ENCODE results near the gene RNF167. TPM values are rescaled to one million over a fixed set of nuclear protein-coding genes. Genes with fewer than 3 reads are reported as not detected.
A peak's percentile ranks its signal among the peaks of the same experiment; 100 is the strongest.
"Not testable (repeated sequence)": the region's sequence is repeated elsewhere in the genome, so short reads cannot be mapped to it uniquely, and the experiment has no call there.

Gene RNF167
- total RNA-seq, 4 donors from 2014 or later = 67.3 to 98.8 (median 85.9) TPM

DNA sequence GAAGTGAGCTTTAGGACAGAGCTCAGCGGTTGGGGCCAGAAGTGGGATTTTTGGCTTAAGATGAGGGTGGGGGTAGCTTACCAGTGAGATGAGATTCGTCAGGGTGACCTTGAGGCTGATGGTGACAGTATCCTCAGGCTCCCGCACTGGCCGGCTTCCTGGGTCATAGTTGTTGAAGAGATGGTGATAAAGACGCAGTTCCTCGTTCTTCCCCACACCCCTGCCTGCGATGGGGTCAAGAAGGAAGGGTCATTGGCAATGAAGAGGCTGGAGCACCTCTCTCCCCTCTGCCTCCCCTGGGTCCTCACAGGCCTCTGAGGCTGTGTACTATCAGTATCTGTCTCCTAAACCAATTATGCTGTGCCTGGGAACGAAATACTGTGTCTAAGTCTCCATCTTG, 37.5 kb upstream of the RNF167 start:
- H3K36me3 ChIP-seq = peaks cover 0 to 2% of the 10 kb centered on the region in 2 donors
- peaks cover 48% of the 10 kb centered on the region for H3K27me3 ChIP-seq
- H3K9me3 ChIP-seq = no peaks in the 10 kb centered on the region
- no peak overlapping the region for H3K4me3 ChIP-seq
- 73 to 78% methylated on average over 7 of the region's 8 CpGs for WGBS, 2 donors (ENCODE audit: low coverage in 1 of 2)
- peaks cover 0 to 37% (median 11%) of the 10 kb centered on the region in 3 donors for H3K4me1 ChIP-seq
- H3K27ac ChIP-seq = peak overlapping the region in 2 of 4 donors; percentile 51 to 67
- no peak for TF ChIP-seq POLR2AphosphoS5 (IDR thresholded peaks at IDR 0.05)
- TF ChIP-seq POLR2A (IDR thresholded peaks at IDR 0.05) = no peak
- TF ChIP-seq EP300 (IDR thresholded peaks at IDR 0.05) = no peak
- TF ChIP-seq, protein P1, sequence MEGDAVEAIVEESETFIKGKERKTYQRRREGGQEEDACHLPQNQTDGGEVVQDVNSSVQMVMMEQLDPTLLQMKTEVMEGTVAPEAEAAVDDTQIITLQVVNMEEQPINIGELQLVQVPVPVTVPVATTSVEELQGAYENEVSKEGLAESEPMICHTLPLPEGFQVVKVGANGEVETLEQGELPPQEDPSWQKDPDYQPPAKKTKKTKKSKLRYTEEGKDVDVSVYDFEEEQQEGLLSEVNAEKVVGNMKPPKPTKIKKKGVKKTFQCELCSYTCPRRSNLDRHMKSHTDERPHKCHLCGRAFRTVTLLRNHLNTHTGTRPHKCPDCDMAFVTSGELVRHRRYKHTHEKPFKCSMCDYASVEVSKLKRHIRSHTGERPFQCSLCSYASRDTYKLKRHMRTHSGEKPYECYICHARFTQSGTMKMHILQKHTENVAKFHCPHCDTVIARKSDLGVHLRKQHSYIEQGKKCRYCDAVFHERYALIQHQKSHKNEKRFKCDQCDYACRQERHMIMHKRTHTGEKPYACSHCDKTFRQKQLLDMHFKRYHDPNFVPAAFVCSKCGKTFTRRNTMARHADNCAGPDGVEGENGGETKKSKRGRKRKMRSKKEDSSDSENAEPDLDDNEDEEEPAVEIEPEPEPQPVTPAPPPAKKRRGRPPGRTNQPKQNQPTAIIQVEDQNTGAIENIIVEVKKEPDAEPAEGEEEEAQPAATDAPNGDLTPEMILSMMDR (IDR thresholded peaks at IDR 0.05) = no peak
- no peak for ATAC-seq

- 0 to 4% methylated on average over 3 to 5 of the region's 10 CpGs for WGBS, 2 donors (ENCODE audit: low coverage in 1 of 2)
- Histone ChIP-seq H3K9me3 (no peaks in the 10 kb centered on the region), H3K27ac (peak within 1 kb of the TSS in 2 of 4 donors; percentile 51 to 67), H3K4me3 (peak within 1 kb of the TSS in 1 of 2 donors; percentile 0), H3K4me1 (peaks cover 0 to 38% (median 11%) of the 10 kb centered on the region in 3 donors), H3K27me3 (peaks cover 48% of the 10 kb centered on the region), H3K36me3 (no peaks in the 10 kb centered on the region)
- ATAC-seq = peak; percentile 37
- TF ChIP-seq, protein P1 (IDR thresholded peaks at IDR 0.05) = peak in 3 of 4 experiments; percentile 72 to 76 (median 76)
- TF ChIP-seq POLR2A (IDR thresholded peaks at IDR 0.05) = no peak
- TF ChIP-seq POLR2AphosphoS5 (IDR thresholded peaks at IDR 0.05) = no peak
Observed at GRCh38 chr17:4903051-4903818, 36.8 kb upstream of the RNF167 start, which contains the start of gene CHRNE. CHRNE (minus strand) TSS chr17:4903098; CDS start chr17:4903063, 35 bp downstream.

DNA sequence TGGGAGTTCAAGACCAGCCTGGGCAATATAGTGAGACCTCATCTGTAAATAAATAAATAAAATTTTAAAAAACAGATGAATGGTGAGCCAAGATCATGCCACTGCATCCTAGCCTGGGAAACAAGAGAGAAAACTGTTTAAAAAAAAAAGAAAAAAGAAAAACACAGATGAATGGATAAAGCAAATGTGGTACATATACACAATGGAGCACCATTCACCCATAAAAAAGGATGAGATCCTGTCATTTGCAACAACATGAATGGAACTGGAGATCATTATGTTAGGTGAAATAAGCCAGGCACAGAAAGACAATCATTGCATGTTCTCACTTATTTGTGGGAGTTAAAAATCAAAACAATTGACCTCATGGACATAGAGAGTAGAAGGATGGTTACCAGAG, 33.4 kb upstream of the RNF167 start:
- H3K36me3 ChIP-seq, H3K4me3 ChIP-seq, ATAC-seq, H3K27ac ChIP-seq, H3K9me3 ChIP-seq: not testable (repeated sequence)
- H3K4me1 ChIP-seq = peaks cover 0 to 24% (median 0%) of the 10 kb centered on the region in 3 donors
- peaks cover 15% of the 10 kb centered on the region for H3K27me3 ChIP-seq

- TF ChIP-seq EP300 (IDR thresholded peaks at IDR 0.05) (no peak), POLR2AphosphoS5 (IDR thresholded peaks at IDR 0.05) (no peak), POLR2A (IDR thresholded peaks at IDR 0.05) (no peak)
- TF ChIP-seq, protein P1 (IDR thresholded peaks at IDR 0.05) = no peak
- Histone ChIP-seq H3K36me3 (no peaks in the 10 kb centered on the region), H3K27me3 (peaks cover 12% of the 10 kb centered on the region), H3K4me1 (peaks cover 0 to 16% (median 0%) of the 10 kb centered on the region in 3 donors), H3K9me3 (no peaks in the 10 kb centered on the region), H3K4me3 (no peak overlapping the region), H3K27ac (peak overlapping the region in 3 of 4 donors; percentile 14 to 68 (median 44))
- no peak for ATAC-seq
- WGBS, 2 donors (ENCODE audit: low coverage in 1 of 2) = 80 to 88% methylated on average over 1 of the region's 10 CpGs
Observed at GRCh38 chr17:4908301-4908700, 31.8 kb upstream of the RNF167 start.

DNA sequence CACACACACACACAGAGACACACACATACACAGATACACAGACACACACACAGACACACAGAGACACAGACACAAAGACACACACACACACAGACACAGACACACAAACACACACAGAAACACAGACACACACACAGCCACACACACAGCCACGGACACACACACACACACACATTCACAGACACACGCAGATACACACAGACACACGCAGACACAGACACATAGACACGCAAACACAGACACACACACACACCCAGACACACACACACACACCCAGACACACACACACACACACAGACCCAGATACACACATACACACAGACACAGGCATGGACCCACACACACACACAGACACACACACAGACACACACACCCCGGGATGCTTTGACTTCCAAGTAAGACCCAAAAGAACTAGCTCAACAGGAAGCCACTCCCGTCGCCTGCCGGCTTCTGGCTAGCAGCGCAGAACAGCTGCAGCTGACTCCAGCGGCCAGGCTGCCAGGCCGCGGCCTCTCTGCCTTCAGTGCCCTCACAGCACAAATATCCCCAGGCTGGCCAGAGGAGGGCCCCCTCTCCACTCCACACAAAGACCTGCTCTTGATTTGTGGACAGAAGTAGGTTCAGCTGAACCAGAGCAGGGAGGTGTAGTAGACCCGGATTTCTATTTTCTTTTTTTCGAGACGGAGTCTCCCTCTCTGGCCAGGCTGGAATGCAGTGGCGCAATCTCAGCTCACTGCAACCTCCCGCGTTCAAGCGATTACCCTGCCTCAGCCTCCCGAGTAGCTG, 31.2 kb upstream of the RNF167 start:
- no peaks in the 10 kb centered on the region for H3K36me3 ChIP-seq
- peaks cover 10% of the 10 kb centered on the region for H3K27me3 ChIP-seq
- ATAC-seq = peak; percentile 97
- no peaks in the 10 kb centered on the region for H3K9me3 ChIP-seq
- no peak overlapping the region for H3K4me3 ChIP-seq
- TF ChIP-seq, protein P1 (IDR thresholded peaks at IDR 0.05) = peak; percentile 54 to 94 (median 90)
- TF ChIP-seq EP300 (IDR thresholded peaks at IDR 0.05) = no peak
- H3K4me1 ChIP-seq = peaks cover 0 to 16% (median 0%) of the 10 kb centered on the region in 3 donors
- 0 to 17% methylated on average over 1 to 2 of the region's 20 CpGs for WGBS, 2 donors (ENCODE audit: low coverage in 1 of 2)
- H3K27ac ChIP-seq = peak overlapping the region in 3 of 4 donors; percentile 14 to 68 (median 44)

Data from gastroesophageal sphincter (tissue), 4 donors.